HG03571 (cell line): ENCODE data around the gene EFEMP1.

Source experiments
- ATAC-seq: cut with Tn5 transposase; IDR thresholded peaks from one replicate; pipeline ENCODE4 v1.9.1; 2021; ENCODE audit not compliant: unreplicated experiment

The EFEMP1 gene

GRCh38 chr2:55899881-55900280 lies 23.7 kb downstream of the EFEMP1 start:
- ATAC-seq, result no peak

GRCh38 chr2:55898386-55899040 lies 25.1 kb downstream of the EFEMP1 start:
- no peak for ATAC-seq

GRCh38 chr2:55896633-55897032 lies 26.9 kb downstream of the EFEMP1 start:
- ATAC-seq, result no peak

- no peak for ATAC-seq
These were observed 28.9 kb downstream of the EFEMP1 start for GRCh38 chr2:55894720-55895119.

GRCh38 chr2:55891671-55892094 lies 31.9 kb downstream of the EFEMP1 start:
- ATAC-seq, result no peak

- ATAC-seq, result no peak
These were observed 34.6 kb downstream of the EFEMP1 start for GRCh38 chr2:55888936-55889335.

GRCh38 chr2:55887901-55888624 lies 35.5 kb downstream of the EFEMP1 start:
- ATAC-seq, result no peak

GRCh38 chr2:55887351-55887750 lies 36.2 kb downstream of the EFEMP1 start:
- no peak for ATAC-seq

- no peak for ATAC-seq
These were observed 37.7 kb downstream of the EFEMP1 start for GRCh38 chr2:55885944-55886281.

GRCh38 chr2:55885127-55885943 lies 38.2 kb downstream of the EFEMP1 start:
- no peak for ATAC-seq

GRCh38 chr2:55883829-55884228 lies 39.8 kb downstream of the EFEMP1 start:
- no peak for ATAC-seq

GRCh38 chr2:55883357-55883756 lies 40.2 kb downstream of the EFEMP1 start:
- no peak for ATAC-seq

GRCh38 chr2:55882954-55883353 lies 40.6 kb downstream of the EFEMP1 start:
- no peak for ATAC-seq

GRCh38 chr2:55880416-55881143 lies 43.0 kb downstream of the EFEMP1 start:
- no peak for ATAC-seq

- no peak for ATAC-seq
These were observed 43.6 kb downstream of the EFEMP1 start for GRCh38 chr2:55879976-55880375.

GRCh38 chr2:55877087-55877436 lies 46.5 kb downstream of the EFEMP1 start:
- no peak for ATAC-seq

- no peak for ATAC-seq
These were observed 47.0 kb downstream of the EFEMP1 start for GRCh38 chr2:55876429-55877086.

GRCh38 chr2:55875434-55876135 lies 48.0 kb downstream of the EFEMP1 start:
- ATAC-seq, result no peak

GRCh38 chr2:55874338-55874737 lies 49.2 kb downstream of the EFEMP1 start:
- ATAC-seq, result no peak

- no peak for ATAC-seq
These were observed 51.9 kb downstream of the EFEMP1 start for GRCh38 chr2:55871637-55872036.
